Spleen (tissue), 11 donors: ENCODE measurements around the gene HSPA12A. TPM values are rescaled to one million over a fixed set of nuclear protein-coding genes. Genes with fewer than 3 reads are reported as not detected.

Experiments used
- DNase-seq: peaks from one replicate; pipeline ENCODE4 v3.0.0-alpha.2; 2020
- H3K27ac ChIP-seq, 8 donors: fragments of 200-600 bp; sonication (generic) in 7 of 8; 1 replicate in 4 of 8; 2 replicates in 4 of 8; pipeline versions ENCODE4 v1.5.0 to v1.8.0; 2016 to 2021; ENCODE audit warnings: inconsistent platforms in 4 of 8, mild to moderate bottlenecking in 4 of 8, moderate library complexity in 1 of 8
- H3K27me3 ChIP-seq, 7 donors: fragments of 200-600 bp; sonication (generic) in 6 of 7; replicated peaks in 1 of 7; 1 replicate in 4 of 7; 2 replicates in 3 of 7; pipeline versions ENCODE4 v1.5.0 to v1.8.0; 2016 to 2021; ENCODE audit warnings: inconsistent platforms in 3 of 7, mild to moderate bottlenecking in 1 of 7
- H3K36me3 ChIP-seq, 6 donors: fragments of 200-600 bp; sonication (generic) in 5 of 6; 1 replicate in 4 of 6; 2 replicates in 2 of 6; pipeline versions ENCODE4 v1.5.0 to v1.8.0; 2016 to 2021; ENCODE audit warnings: inconsistent platforms in 2 of 6
- H3K4me1 ChIP-seq, 6 donors: fragments of 200-600 bp; sonication (generic) in 5 of 6; 1 replicate in 3 of 6; 2 replicates in 3 of 6; pipeline versions ENCODE4 v1.5.0 to v1.8.0; 2016 to 2021; ENCODE audit warnings: inconsistent platforms in 3 of 6
- H3K4me3 ChIP-seq, 8 donors: fragments of 200-600 bp; sonication (generic) in 7 of 8; 1 replicate in 4 of 8; 2 replicates in 4 of 8; pipeline versions ENCODE4 v1.5.0 to v1.8.0; 2016 to 2021; ENCODE audit warnings: inconsistent platforms in 4 of 8, mild to moderate bottlenecking in 4 of 8, moderate library complexity in 2 of 8
- H3K9me3 ChIP-seq, 8 donors: fragments of 200-600 bp; sonication (generic) in 7 of 8; 1 replicate in 4 of 8; 2 replicates in 4 of 8; pipeline versions ENCODE4 v1.5.0 to v1.8.0; 2016 to 2021; ENCODE audit warnings: inconsistent platforms in 4 of 8
- POLR2A ChIP-seq, 3 donors: fragments of 450-650 bp; IDR thresholded peaks; one replicate each; pipeline ENCODE4 v1.5.1; 2017; ENCODE audit warnings: antibody characterized with exemption in 3 of 3, mild to moderate bottlenecking in 1 of 3
- POLR2AphosphoS5 ChIP-seq, 3 donors: sonication (generic); formaldehyde crosslinking; IDR thresholded peaks; one replicate each; pipeline ENCODE4 v1.5.1; 2017; ENCODE audit warnings: antibody characterized with exemption in 3 of 3
- WGBS, 5 donors: extraction: QIAGEN DNeasy Blood & Tissue Kit in 3 of 5; methylation state at CpG; one replicate each; pipeline versions ENCODE4 v1.1.5 to v1.1.7; 2013 to 2018; 5-methylcytosine and 5-hydroxymethylcytosine counted together
- intact Hi-C: fragments of 100-400 bp; cut with DNase I; formaldehyde crosslinking; loops from one replicate; pipeline ENCODE4 v1.15.0; 2023; ENCODE audit warnings: low total_unique reads
- polyA plus RNA-seq, 3 donors: library from polyadenylated mRNA; stranded (reverse); fragments of 200-250 nt; gene quantifications; one replicate each; pipeline ENCODE4 v1.2.1, GENCODE V29; 2013
- total RNA-seq, 7 donors: library from RNA; depleted of rRNA in 3 of 7; stranded (reverse); fragments of >200 nt in 3 of 7; fragmentation: NEBNext Ultra II Directional in 4 of 7; extraction: Animal tissue kit (Norgen Biotek cat#: 25700) in 4 of 7; gene quantifications; one replicate each; pipeline versions ENCODE4 v1.1.0 to v1.2.1, GENCODE V29; 2016 to 2021
- TF ChIP-seq, protein P1 (sequence below), 11 experiments: fragments of 200-600 bp in 7 of 11; fragments of 450-650 bp in 4 of 11; sonication (generic) in 4 of 11; IDR thresholded peaks in 8 of 11; conservative IDR thresholded peaks in 3 of 11; 1 replicate in 7 of 11; 2 replicates in 4 of 11; pipeline versions ENCODE4 v1.4.0 to v1.8.0; 2016 to 2021; ENCODE audit warnings: antibody characterized with exemption in 11 of 11, inconsistent platforms in 4 of 11, mild to moderate bottlenecking in 1 of 11
- donor health status: healthy with polysubstance abuse.
- donor health status: DM: no; HTN: no; CAD: no; lungs with moderate emphysema.
- donor health status: DM: no; HTN: no; CAD: no.
- donor health status: Bipolar disorder and iron deficiency.
- donor health status: healthy.
- donor health status: DM: no; HTN: no; CAD: no.
- donor health status: DM: yes; HTN: yes; CAD: no.

HSPA12A gene
- total and polyA plus RNA-seq, 10 donors = 1.5 to 16.5 (median 6.9) TPM

DNA sequence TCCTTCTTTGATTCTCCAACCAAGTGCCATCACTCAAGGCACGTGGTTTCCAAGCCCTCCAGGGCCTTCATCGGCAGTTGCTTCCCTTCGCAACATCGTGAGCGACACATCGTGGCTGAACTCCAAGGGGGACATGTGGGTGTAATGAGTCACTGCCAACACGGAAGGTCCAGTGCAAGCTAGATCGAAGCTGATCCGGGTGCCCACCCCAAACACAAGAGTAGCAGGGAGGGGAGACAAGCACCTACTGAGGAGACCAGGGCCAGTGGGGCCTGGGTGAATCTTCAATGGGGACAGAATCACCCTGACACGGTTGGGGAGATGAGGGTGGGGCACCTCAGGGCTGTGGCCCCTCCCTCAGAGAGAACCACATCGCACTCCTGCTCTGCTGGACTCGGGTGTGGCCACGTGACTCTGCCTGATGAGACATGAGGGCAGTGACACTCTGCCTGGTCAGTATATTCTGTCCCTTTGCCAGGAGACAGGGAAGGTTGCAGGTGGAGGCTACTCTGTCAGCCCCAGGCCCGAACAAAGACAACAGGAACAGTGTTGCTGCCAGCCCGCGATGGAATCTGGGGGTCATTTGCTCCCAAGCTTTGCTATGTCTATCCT lies 36.8 kb upstream of the HSPA12A start:
- H3K27ac ChIP-seq = no peak overlapping the region
- H3K9me3 ChIP-seq = no peaks in the 10 kb centered on the region
- no peak for DNase-seq
- H3K4me3 ChIP-seq = no peak overlapping the region
- no peak for TF ChIP-seq POLR2A (IDR thresholded peaks at IDR 0.05)
- TF ChIP-seq, protein P1, sequence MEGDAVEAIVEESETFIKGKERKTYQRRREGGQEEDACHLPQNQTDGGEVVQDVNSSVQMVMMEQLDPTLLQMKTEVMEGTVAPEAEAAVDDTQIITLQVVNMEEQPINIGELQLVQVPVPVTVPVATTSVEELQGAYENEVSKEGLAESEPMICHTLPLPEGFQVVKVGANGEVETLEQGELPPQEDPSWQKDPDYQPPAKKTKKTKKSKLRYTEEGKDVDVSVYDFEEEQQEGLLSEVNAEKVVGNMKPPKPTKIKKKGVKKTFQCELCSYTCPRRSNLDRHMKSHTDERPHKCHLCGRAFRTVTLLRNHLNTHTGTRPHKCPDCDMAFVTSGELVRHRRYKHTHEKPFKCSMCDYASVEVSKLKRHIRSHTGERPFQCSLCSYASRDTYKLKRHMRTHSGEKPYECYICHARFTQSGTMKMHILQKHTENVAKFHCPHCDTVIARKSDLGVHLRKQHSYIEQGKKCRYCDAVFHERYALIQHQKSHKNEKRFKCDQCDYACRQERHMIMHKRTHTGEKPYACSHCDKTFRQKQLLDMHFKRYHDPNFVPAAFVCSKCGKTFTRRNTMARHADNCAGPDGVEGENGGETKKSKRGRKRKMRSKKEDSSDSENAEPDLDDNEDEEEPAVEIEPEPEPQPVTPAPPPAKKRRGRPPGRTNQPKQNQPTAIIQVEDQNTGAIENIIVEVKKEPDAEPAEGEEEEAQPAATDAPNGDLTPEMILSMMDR (IDR thresholded peaks at IDR 0.05 in 8 of 11, conservative IDR thresholded peaks at IDR 0.05 in 3 of 11) = no peak
- TF ChIP-seq POLR2AphosphoS5 (IDR thresholded peaks at IDR 0.05) = no peak
- intact Hi-C loops = no loop called here
- 81 to 90% (median 89%) methylated on average over 13 to 16 of the region's 16 CpGs for WGBS, 5 donors
- no peaks in the 10 kb centered on the region for H3K4me1 ChIP-seq
- H3K27me3 ChIP-seq = peaks cover 0 to 12% (median 0%) of the 10 kb centered on the region in 7 donors
- no peaks in the 10 kb centered on the region for H3K36me3 ChIP-seq

DNA sequence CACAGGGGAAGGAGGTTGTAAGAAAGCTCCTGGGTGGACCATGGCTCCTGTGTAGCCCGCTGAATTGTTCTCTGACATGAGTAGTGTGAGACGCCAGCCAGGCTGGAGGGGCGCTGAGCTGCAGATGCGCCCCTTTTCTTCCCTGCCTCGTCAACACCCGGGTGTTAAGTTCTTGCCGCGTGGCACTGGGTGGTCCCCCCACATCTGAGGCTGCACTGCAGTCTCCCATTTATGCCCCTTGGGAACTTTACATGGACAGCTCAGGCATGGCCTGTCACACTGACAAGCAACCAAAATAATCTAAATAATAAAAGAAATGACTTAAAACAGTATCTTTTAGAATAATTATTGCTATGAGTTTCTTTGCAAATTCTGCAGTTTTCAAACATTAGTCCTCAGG lies 34.6 kb upstream of the HSPA12A start:
- no peak for TF ChIP-seq POLR2A (IDR thresholded peaks at IDR 0.05)
- H3K27ac ChIP-seq = no peak overlapping the region
- H3K9me3 ChIP-seq = no peaks in the 10 kb centered on the region
- peaks cover 0 to 12% (median 0%) of the 10 kb centered on the region in 7 donors for H3K27me3 ChIP-seq
- 73 to 87% (median 79%) methylated on average over 8 of the region's 8 CpGs for WGBS, 5 donors
- intact Hi-C loops = no loop called here
- no peak for DNase-seq
- H3K4me1 ChIP-seq = peaks cover 0 to 1% (median 0%) of the 10 kb centered on the region in 6 donors
- H3K36me3 ChIP-seq = no peaks in the 10 kb centered on the region
- no peak overlapping the region for H3K4me3 ChIP-seq

DNA sequence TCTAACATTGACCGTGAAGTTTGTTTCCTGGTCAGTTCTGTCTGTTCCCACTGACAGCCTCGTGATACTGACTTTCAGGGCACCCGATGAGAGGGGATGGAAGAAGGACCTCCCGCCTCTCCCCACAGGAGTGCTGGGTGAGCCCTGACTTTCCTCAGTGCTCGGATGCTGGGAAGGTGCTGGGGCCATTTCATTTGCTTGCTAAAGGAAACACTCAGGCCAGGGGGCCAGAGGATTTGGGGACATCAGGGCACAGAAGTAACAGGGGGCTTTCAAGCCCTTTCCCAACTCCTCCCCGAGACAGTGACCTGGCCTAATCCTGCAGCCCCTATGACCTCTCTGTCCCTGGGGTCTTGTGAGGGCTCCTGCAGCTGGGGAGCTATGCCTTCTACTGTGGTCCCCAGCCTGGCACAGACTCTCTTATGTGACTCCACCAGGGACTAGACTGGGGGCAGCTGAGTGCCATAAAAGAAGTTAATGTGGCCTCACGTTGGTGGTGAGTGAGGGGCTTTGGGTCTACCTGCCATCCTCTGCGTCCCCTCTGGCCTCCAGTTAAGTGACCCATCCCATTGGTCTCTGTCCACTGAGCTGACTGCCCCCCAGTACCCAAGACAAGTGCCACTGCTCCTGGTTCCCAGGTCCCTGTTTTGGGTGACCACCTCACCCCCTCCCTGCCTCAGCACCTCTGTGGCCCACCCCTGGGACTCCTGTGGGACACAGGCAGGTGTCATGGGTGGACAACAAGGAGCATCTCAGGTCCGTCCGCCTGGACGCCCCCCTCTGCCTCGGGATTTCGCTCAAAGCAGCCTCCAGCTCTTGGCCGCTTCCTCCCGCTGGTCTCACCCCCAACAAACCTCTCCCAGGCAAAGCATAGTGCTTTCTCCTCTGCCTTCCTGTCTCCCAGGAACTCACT lies 33.4 kb upstream of the HSPA12A start:
- H3K9me3 ChIP-seq = no peaks in the 10 kb centered on the region
- 66 to 77% (median 73%) methylated on average over 14 to 15 of the region's 15 CpGs for WGBS, 5 donors
- TF ChIP-seq POLR2AphosphoS5 (IDR thresholded peaks at IDR 0.05) = no peak
- no peak for TF ChIP-seq POLR2A (IDR thresholded peaks at IDR 0.05)
- TF ChIP-seq, protein P1 (IDR thresholded peaks at IDR 0.05 in 8 of 11, conservative IDR thresholded peaks at IDR 0.05 in 3 of 11) = no peak
- no peak overlapping the region for H3K4me3 ChIP-seq
- no peaks in the 10 kb centered on the region for H3K36me3 ChIP-seq
- H3K4me1 ChIP-seq = peaks cover 0 to 14% (median 3%) of the 10 kb centered on the region in 6 donors
- no peak overlapping the region for H3K27ac ChIP-seq
- DNase-seq = no peak
- H3K27me3 ChIP-seq = peaks cover 0 to 12% (median 0%) of the 10 kb centered on the region in 7 donors
- intact Hi-C loops = no loop called here

DNA sequence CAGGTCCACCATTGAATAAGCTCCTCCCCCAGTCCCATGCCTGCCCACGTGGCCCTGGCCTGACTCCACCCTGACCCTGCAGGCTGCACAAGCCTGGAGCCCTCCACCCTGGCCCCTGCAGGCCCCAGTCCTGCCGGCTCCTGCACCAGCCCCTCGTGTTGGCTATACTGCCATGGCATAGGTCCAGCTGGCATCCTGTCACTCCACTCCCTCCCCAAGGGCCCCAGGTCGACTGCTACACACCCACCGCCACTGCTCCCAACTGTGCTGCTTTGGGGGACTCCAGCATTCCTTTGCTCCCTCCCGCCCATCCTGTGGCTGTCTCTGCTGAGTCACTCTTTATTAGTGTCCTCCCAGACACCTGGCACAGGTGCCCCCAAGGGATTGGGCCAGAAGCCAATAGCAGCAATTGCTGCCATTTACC lies 32.4 kb upstream of the HSPA12A start:
- intact Hi-C loops = no loop called here
- Histone ChIP-seq H3K4me1 (peaks cover 0 to 24% (median 3%) of the 10 kb centered on the region in 6 donors), H3K9me3 (no peaks in the 10 kb centered on the region), H3K27ac (no peak overlapping the region), H3K27me3 (peaks cover 0 to 19% (median 0%) of the 10 kb centered on the region in 7 donors), H3K36me3 (no peaks in the 10 kb centered on the region), H3K4me3 (no peak overlapping the region)
- TF ChIP-seq POLR2AphosphoS5 (IDR thresholded peaks at IDR 0.05) (no peak), POLR2A (IDR thresholded peaks at IDR 0.05) (no peak)
- TF ChIP-seq, protein P1 (IDR thresholded peaks at IDR 0.05 in 8 of 11, conservative IDR thresholded peaks at IDR 0.05 in 3 of 11) = no peak
- WGBS, 5 donors = 53 to 67% (median 58%) methylated on average over 6 of the region's 6 CpGs
- DNase-seq = no peak
